ENCODE results near the gene CNGA1. TPM values are rescaled to one million over a fixed set of nuclear protein-coding genes. Genes with fewer than 3 reads are reported as not detected.

CNGA1 gene
- under 1 TPM in 1 of 2 experiments, not detected in 1; 0.70 TPM for total RNA-seq

DNA sequence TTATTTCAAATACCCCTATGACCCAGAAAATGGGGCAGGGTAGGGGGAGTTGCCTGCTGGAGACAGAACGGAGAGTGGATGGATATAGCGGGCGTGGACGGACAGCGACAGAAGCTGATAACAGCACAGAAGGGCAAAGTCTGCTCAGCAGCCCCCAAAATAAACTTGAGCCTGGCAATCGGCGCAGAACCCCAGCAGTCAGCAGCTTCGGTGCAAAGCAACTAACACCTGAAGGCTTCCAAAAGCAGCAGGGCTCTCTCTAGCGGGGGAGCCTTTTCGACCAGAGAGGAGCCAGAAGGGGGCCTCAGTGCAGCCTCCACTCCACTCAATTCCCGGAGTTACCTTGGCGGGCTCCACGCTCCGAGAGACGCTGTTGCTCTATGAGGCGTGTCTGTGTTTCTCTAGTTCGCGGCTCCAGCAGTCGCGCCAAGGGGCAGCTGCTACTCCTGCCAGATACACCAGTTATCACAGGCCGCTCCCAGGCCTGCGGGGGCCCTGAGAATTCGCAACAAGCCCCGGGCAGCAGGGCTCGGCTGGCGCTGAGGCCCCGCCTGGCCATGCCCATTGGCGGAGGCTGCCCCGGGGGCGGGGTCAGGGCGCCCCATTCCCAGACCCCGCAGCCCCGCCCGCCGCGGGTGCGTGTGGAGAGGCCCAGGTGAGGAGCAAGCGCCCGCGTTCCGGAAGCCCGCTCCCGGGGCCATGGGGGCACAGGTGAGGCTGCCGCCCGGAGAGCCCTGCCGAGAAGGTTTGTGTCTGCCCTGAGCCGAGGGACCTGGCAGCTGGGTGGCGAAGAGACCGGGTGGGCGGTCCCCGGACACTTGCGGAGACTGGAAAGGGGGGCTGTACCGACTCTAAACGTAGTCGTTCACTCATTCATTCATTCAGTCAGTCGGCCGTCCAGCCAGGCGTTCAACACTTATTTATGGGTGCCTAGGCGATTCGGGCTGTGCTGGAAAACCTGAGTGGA lies at the start of gene CNGA1, which contains the start of gene NIPAL1:
Gene CNGA1, minus strand, starts transcription at position 541 of the 967 bp plus-strand sequence. CDS start 63,992 bp downstream, outside the sequence.
Gene NIPAL1, plus strand, starts transcription at position 632 of the 967 bp plus-strand sequence. Its CDS starts 68 bp downstream, at position 700.
- DNase-seq, result peak; percentile 70
- H3K27me3 Mint-ChIP-seq, result peaks cover 25% of the 10 kb centered on the region
- peaks cover 21% of the 10 kb centered on the region for H3K4me1 Mint-ChIP-seq (ENCODE audit: low read depth)
- peak within 1 kb of the TSS; percentile 73 for H3K4me3 Mint-ChIP-seq
- POLR2A ChIA-PET, result interaction anchor here (0.7 to 0.9 kb wide), 2 partner anchors 12 to 20 kb away, joined by 3 read pairs; no protein-coding TSS in a partner anchor
- no peak within 1 kb of the TSS for H3K27ac Mint-ChIP-seq
- H3K36me3 Mint-ChIP-seq, result no peaks in the 10 kb centered on the region
- no peaks in the 10 kb centered on the region for H3K9me3 Mint-ChIP-seq
- CTCF ChIA-PET, result interaction anchor here (2.1 kb wide), 1 partner anchor 13 kb away, joined by 7 read pairs; no protein-coding TSS in a partner anchor
- intact Hi-C loops (cut with micrococcal nuclease), result loop anchor here (1.0 to 5.0 kb wide), 4 partner anchors 20 to 102 kb away; partner anchors contain the start of gene NFXL1

DNA sequence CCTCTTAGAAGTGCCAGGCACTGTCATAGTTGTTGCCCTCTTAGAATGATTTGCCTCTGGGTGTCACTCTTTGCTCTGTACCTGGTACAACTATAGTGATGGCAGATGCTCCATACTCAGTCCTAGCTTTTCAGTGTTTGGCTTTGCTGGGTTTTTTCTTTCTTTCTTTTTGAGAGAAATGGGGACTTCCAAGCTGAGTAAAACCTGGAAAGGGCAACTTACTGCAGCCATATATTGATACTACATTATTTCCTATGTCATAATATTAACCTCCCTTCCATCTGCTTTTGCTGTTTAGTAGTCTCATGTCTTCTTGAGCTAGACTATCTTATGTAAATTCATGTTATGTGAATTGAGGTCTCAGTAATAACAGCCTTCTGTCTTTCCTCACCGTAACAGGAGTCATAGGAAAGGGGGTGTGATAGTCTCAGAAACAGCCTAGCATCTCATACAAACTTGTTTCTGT lies 49.1 kb upstream of the CNGA1 start:
- H3K27ac Mint-ChIP-seq, result no peak overlapping the region
- DNase-seq, result peak; percentile 20
- H3K27me3 Mint-ChIP-seq, result no peaks in the 10 kb centered on the region
- intact Hi-C loops (cut with micrococcal nuclease), result loop anchor here (1.0 to 5.0 kb wide), 3 partner anchors 18 to 37 kb away; no protein-coding TSS in a partner anchor
- H3K9me3 Mint-ChIP-seq, result peaks cover 21% of the 10 kb centered on the region
- POLR2A ChIA-PET, result interaction anchor here (1.1 to 2.2 kb wide), 4 partner anchors 18 to 32 kb away, joined by 3 to 9 read pairs (median 4); no protein-coding TSS in a partner anchor
- H3K4me1 Mint-ChIP-seq (ENCODE audit: low read depth), result peaks cover 21% of the 10 kb centered on the region
- H3K4me3 Mint-ChIP-seq, result no peak overlapping the region
- H3K36me3 Mint-ChIP-seq, result peaks cover 36% of the 10 kb centered on the region
- CTCF ChIA-PET, result interaction anchor here (0.6 to 2.7 kb wide), 16 partner anchors 8 to 74 kb away, joined by 3 to 16 read pairs (median 4); no protein-coding TSS in a partner anchor

DNA sequence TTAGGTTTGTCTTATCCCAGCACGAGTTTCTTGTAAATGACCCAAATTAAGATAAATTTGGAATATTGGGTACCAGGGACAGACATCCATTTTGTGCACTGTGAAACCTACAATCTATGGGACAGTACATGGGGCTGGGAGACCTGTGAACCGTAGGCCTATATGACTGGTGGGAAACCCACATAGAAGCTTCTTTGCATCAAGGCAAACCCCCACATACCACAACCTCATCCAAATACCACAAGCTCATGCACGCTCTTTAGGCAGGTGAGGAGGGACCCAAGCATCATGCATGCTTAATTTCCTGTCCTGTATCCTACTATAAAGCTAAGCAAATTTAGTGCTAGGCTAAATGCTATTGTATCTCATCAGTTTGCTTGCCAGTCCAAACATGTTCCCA lies 47.9 kb upstream of the CNGA1 start:
- Mint-ChIP-seq H3K27ac (no peak overlapping the region), H3K27me3 (no peaks in the 10 kb centered on the region), H3K4me3 (no peak overlapping the region), H3K9me3 (peaks cover 25% of the 10 kb centered on the region), H3K4me1 (ENCODE audit: low read depth) (peaks cover 21% of the 10 kb centered on the region), H3K36me3 (peaks cover 34% of the 10 kb centered on the region)
- ChIA-PET POLR2A (interaction anchor here (2.2 kb wide), 1 partner anchor 17 kb away, joined by 6 read pairs; no protein-coding TSS in a partner anchor), CTCF (interaction anchor here (0.7 to 2.7 kb wide), 4 partner anchors 9 to 31 kb away, joined by 3 to 16 read pairs (median 6); no protein-coding TSS in a partner anchor)
- no peak for DNase-seq
- intact Hi-C loops (cut with micrococcal nuclease), result no loop called here

DNA sequence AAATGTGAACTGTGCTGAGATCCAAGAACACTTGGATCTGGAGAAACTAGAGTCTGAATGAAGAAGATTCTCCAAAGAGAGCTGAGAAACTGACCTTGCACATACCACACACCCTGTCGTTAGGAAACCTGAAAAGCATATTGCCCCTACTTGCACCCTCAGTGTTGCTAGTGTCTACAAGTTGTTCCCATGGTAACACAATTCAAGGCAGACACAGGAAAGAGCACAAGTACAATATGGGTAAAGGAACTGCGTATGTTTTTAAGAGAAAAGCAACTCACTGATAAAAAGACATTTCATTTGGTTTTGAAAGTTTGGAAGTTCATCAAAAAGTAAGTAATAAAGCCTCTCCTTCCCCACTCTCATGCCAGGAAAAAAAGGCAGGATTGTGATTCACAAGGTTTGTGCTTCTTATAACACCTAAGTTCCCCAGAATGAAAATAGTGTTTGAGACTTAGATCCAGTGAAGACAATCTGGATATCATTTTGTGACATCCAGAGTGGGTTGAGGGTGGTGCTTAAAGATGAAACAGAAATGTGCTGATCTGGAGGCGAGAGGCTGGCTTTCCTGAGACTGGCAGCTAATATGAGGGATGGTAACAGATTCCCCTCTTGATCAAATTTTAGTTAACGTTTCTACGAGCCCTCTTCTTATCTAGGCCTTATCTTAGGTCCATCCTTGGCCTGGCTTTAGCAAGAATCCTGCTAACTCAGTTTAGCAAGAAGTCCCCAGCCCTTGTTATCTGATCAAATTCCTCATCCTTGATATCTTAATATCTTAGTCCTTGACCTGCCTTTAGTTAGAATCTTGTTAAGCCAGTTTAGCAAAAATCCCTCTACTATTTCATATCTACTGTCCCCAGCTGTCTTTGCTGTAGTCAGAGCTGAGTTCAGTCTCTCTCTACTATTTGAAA lies 42.4 kb upstream of the CNGA1 start:
- H3K36me3 Mint-ChIP-seq, result peaks cover 16% of the 10 kb centered on the region
- CTCF ChIA-PET, result no interaction called here
- H3K27ac Mint-ChIP-seq, result no peak overlapping the region
- H3K4me1 Mint-ChIP-seq (ENCODE audit: low read depth), result peaks cover 8% of the 10 kb centered on the region
- DNase-seq, result no peak
- intact Hi-C loops (cut with micrococcal nuclease), result no loop called here
- POLR2A ChIA-PET, result no interaction called here
- peaks cover 25% of the 10 kb centered on the region for H3K9me3 Mint-ChIP-seq
- H3K27me3 Mint-ChIP-seq, result no peaks in the 10 kb centered on the region
- no peak overlapping the region for H3K4me3 Mint-ChIP-seq

DNA sequence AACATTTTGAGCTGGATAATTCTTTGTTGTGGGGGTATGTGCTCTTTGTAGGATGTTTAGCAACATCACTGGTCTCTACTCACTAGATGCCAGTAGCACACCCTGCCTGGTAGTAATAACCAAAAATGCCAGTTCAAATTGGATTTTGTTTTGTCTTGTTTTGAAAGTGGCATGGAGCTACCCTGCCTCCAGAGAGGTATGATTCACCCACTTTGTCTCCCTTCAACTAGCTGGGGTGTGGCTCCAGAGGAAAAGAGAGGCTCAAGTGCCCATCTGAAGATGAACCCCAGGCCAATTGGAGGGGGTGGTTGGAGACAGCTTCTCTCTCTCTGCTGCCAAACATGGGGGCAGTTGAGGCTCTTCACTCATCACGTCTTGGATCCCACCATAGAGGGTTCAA lies 34.6 kb upstream of the CNGA1 start:
- POLR2A ChIA-PET, result no interaction called here
- Mint-ChIP-seq H3K4me1 (ENCODE audit: low read depth) (peaks cover 21% of the 10 kb centered on the region), H3K27me3 (peaks cover 14% of the 10 kb centered on the region), H3K27ac (no peak overlapping the region), H3K9me3 (no peaks in the 10 kb centered on the region), H3K4me3 (no peak overlapping the region), H3K36me3 (no peaks in the 10 kb centered on the region)
- intact Hi-C loops (cut with micrococcal nuclease), result no loop called here
- CTCF ChIA-PET, result interaction anchor here (0.6 to 10.1 kb wide), 4 partner anchors 15 to 48 kb away, joined by 3 to 87 read pairs (median 9); no protein-coding TSS in a partner anchor
- DNase-seq, result no peak

- POLR2A ChIA-PET, result no interaction called here
- intact Hi-C loops (cut with micrococcal nuclease), result no loop called here
- CTCF ChIA-PET, result interaction anchor here (0.5 to 10.1 kb wide), 7 partner anchors 9 to 90 kb away, joined by 3 to 87 read pairs (median 3); no protein-coding TSS in a partner anchor
- no peak overlapping the region for H3K4me3 Mint-ChIP-seq
- no peak for DNase-seq
- peaks cover 22% of the 10 kb centered on the region for H3K27me3 Mint-ChIP-seq
- H3K36me3 Mint-ChIP-seq, result no peaks in the 10 kb centered on the region
- no peaks in the 10 kb centered on the region for H3K9me3 Mint-ChIP-seq
- H3K4me1 Mint-ChIP-seq (ENCODE audit: low read depth), result peaks cover 34% of the 10 kb centered on the region
- no peak overlapping the region for H3K27ac Mint-ChIP-seq
Measured at GRCh38 chr4:48049483-48049882, 33.0 kb upstream of the CNGA1 start.

DNA sequence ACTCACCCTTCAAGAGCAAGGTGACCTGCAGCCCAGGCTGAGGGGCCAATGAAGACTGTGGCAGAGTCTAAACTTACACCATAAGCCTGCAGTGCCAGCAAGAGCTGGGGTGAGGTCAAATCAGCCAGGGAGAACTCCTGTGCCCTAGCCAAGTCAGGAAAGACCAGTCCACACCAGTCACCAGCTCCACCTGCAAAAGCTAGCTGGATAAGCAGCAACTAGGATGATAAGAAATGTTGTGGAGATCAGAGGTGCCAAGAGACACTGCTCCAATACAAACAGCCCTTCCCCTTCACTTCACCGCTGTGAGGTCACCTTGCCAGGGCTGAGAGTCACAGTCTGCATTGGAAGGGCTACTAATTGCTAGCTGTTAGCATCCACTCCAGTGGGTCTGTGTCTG lies 31.4 kb upstream of the CNGA1 start:
- H3K4me3 Mint-ChIP-seq, result no peak overlapping the region
- no peaks in the 10 kb centered on the region for H3K36me3 Mint-ChIP-seq
- CTCF ChIA-PET, result interaction anchor here (0.9 to 10.1 kb wide), 6 partner anchors 13 to 61 kb away, joined by 3 to 87 read pairs (median 4); no protein-coding TSS in a partner anchor
- no peak overlapping the region for H3K27ac Mint-ChIP-seq
- no peak for DNase-seq
- peaks cover 47% of the 10 kb centered on the region for H3K4me1 Mint-ChIP-seq (ENCODE audit: low read depth)
- intact Hi-C loops (cut with micrococcal nuclease), result loop anchor here (1.0 kb wide), 4 partner anchors 12 to 55 kb away; no protein-coding TSS in a partner anchor
- POLR2A ChIA-PET, result interaction anchor here (0.7 to 1.8 kb wide), 2 partner anchors 12 to 17 kb away, joined by 6 to 10 read pairs; no protein-coding TSS in a partner anchor
- peaks cover 31% of the 10 kb centered on the region for H3K27me3 Mint-ChIP-seq
- no peaks in the 10 kb centered on the region for H3K9me3 Mint-ChIP-seq

GRCh38 chr4:48047421-48047844 lies 31.0 kb upstream of the CNGA1 start:
- peaks cover 34% of the 10 kb centered on the region for H3K27me3 Mint-ChIP-seq
- DNase-seq, result peak; percentile 91
- POLR2A ChIA-PET, result interaction anchor here (0.7 to 1.8 kb wide), 3 partner anchors 12 to 27 kb away, joined by 3 to 10 read pairs (median 6); no protein-coding TSS in a partner anchor
- H3K4me1 Mint-ChIP-seq (ENCODE audit: low read depth), result peaks cover 52% of the 10 kb centered on the region
- intact Hi-C loops (cut with micrococcal nuclease), result loop anchor here (1.0 kb wide), 4 partner anchors 11 to 56 kb away; no protein-coding TSS in a partner anchor
- no peak overlapping the region for H3K4me3 Mint-ChIP-seq
- no peaks in the 10 kb centered on the region for H3K36me3 Mint-ChIP-seq
- H3K27ac Mint-ChIP-seq, result peak overlapping the region; percentile 15
- CTCF ChIA-PET, result interaction anchor here (0.9 to 10.1 kb wide), 6 partner anchors 13 to 62 kb away, joined by 3 to 87 read pairs (median 4); no protein-coding TSS in a partner anchor
- H3K9me3 Mint-ChIP-seq, result no peaks in the 10 kb centered on the region

- Mint-ChIP-seq H3K4me3 (no peak overlapping the region), H3K4me1 (ENCODE audit: low read depth) (peaks cover 61% of the 10 kb centered on the region), H3K36me3 (no peaks in the 10 kb centered on the region), H3K27me3 (peaks cover 39% of the 10 kb centered on the region), H3K9me3 (no peaks in the 10 kb centered on the region), H3K27ac (no peak overlapping the region)
- intact Hi-C loops (cut with micrococcal nuclease), result loop anchor here (1.0 kb wide), 1 partner anchor 30 kb away; the partner anchor contains the start of genes CNGA1 and NIPAL1
- ChIA-PET POLR2A (interaction anchor here (1.1 kb wide), 1 partner anchor 19 kb away, joined by 3 read pairs; no protein-coding TSS in a partner anchor), CTCF (interaction anchor here (0.5 to 10.1 kb wide), 7 partner anchors 12 to 229 kb away, joined by 3 to 87 read pairs (median 4); no protein-coding TSS in a partner anchor)
- DNase-seq, result no peak
Measured at GRCh38 chr4:48046059-48046458, 29.6 kb upstream of the CNGA1 start.

DNA sequence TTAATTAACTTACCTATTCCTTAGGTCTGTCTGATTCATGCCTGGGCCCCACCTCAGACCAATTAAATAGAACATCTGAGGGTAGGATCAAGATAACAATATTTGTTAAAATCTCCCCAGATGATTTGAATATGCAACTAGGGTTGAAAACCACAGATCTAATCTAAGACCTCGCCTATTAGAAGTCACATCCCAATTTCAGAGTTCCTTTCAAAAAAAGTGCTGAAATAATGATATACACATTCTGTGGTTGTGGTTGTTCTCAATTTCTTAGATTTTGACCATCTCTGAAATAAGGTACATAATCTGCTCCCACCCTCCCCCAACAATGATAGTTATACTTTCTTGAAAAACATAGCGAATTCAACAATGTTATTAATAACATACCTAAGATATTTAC lies 27.8 kb upstream of the CNGA1 start:
- H3K9me3 Mint-ChIP-seq, result no peaks in the 10 kb centered on the region
- H3K27ac Mint-ChIP-seq, result no peak overlapping the region
- POLR2A ChIA-PET, result no interaction called here
- DNase-seq, result no peak
- CTCF ChIA-PET, result interaction anchor here (1.3 to 10.1 kb wide), 3 partner anchors 10 to 25 kb away, joined by 3 to 87 read pairs (median 4); no protein-coding TSS in a partner anchor
- intact Hi-C loops (cut with micrococcal nuclease), result no loop called here
- peaks cover 33% of the 10 kb centered on the region for H3K27me3 Mint-ChIP-seq
- peaks cover 65% of the 10 kb centered on the region for H3K4me1 Mint-ChIP-seq (ENCODE audit: low read depth)
- no peaks in the 10 kb centered on the region for H3K36me3 Mint-ChIP-seq
- H3K4me3 Mint-ChIP-seq, result no peak overlapping the region
